Mesendoderm (in vitro differentiated cells): ENCODE measurements around the gene JAML.

ENCODE experiments used
- DNase-seq: peaks from one replicate; pipeline ENCODE4 v3.0.0; 2013
- H2AK5ac ChIP-seq: 2 replicates; pipeline ENCODE4 v1.6.1; 2013; ENCODE audit warnings: low read length, inconsistent platforms
- H2BK120ac ChIP-seq: 2 replicates; pipeline ENCODE4 v1.6.1; 2013; ENCODE audit warnings: low read depth, mild to moderate bottlenecking, low read length, moderate library complexity, mixed read lengths
- H2BK15ac ChIP-seq: replicated peaks from 2 replicates; pipeline ENCODE4 v1.6.1; 2013; ENCODE audit warnings: low read depth, mild to moderate bottlenecking, moderate library complexity
- H2BK5ac ChIP-seq: 2 replicates; pipeline ENCODE4 v1.6.1; 2013; ENCODE audit warnings: low read length, inconsistent platforms
- H3K18ac ChIP-seq: 2 replicates; pipeline ENCODE4 v1.6.1; 2013; ENCODE audit warnings: mild to moderate bottlenecking, low read length, mixed read lengths
- H3K23ac ChIP-seq: one replicate; pipeline ENCODE4 v1.6.1; 2013; ENCODE audit warnings: low read length
- H3K27ac ChIP-seq: 2 replicates; pipeline ENCODE4 v1.5.1; 2013; ENCODE audit warnings: low read depth, mild to moderate bottlenecking, inconsistent platforms, low read length, moderate library complexity
- H3K27me3 ChIP-seq: 2 replicates; pipeline ENCODE4 v1.6.1; 2013; ENCODE audit warnings: low read length, control low read depth, mild to moderate bottlenecking, inconsistent platforms; ENCODE audit not compliant: insufficient read depth, poor library complexity
- H3K36me3 ChIP-seq: 2 replicates; pipeline ENCODE4 v1.6.1; 2013; ENCODE audit warnings: low read length, inconsistent platforms; ENCODE audit not compliant: control insufficient read depth, insufficient read depth
- H3K4ac ChIP-seq: one replicate; pipeline ENCODE4 v1.6.1; 2013; ENCODE audit warnings: low read depth, mild to moderate bottlenecking, low read length, moderate library complexity
- H3K4me1 ChIP-seq: 2 replicates; pipeline ENCODE4 v1.6.1; 2013; ENCODE audit warnings: low read depth, low read length, inconsistent platforms; ENCODE audit not compliant: control insufficient read depth
- H3K4me2 ChIP-seq: 2 replicates; pipeline ENCODE4 v1.6.1; 2013; ENCODE audit warnings: low read length
- H3K4me3 ChIP-seq: 2 replicates; pipeline ENCODE4 v1.5.1; 2013; ENCODE audit warnings: mild to moderate bottlenecking, low read length
- H3K56ac ChIP-seq: one replicate; pipeline ENCODE4 v1.6.1; 2013; ENCODE audit warnings: low read length
- H3K79me1 ChIP-seq: 2 replicates; pipeline ENCODE4 v1.6.1; 2013; ENCODE audit warnings: low read length, inconsistent platforms
- H3K79me2 ChIP-seq: 2 replicates; pipeline ENCODE4 v1.6.1; 2013; ENCODE audit warnings: mild to moderate bottlenecking, low read length; ENCODE audit not compliant: control insufficient read depth, insufficient read depth
- H3K9ac ChIP-seq: 2 replicates; pipeline ENCODE4 v1.6.1; 2013; ENCODE audit warnings: low read length, inconsistent platforms
- H4K5ac ChIP-seq: one replicate; pipeline ENCODE4 v1.6.1; 2013; ENCODE audit warnings: low read length
- H4K8ac ChIP-seq: one replicate; pipeline ENCODE4 v1.6.1; 2013; ENCODE audit warnings: low read depth, mild to moderate bottlenecking, control low read depth, low read length, moderate library complexity
- WGBS: extraction: QIAGEN DNeasy Blood & Tissue Kit; methylation state at CpG from one replicate; pipeline ENCODE4 v1.1.7; 2013; ENCODE audit warnings: low lambda C conversion rate, missing lambda C conversion rate; ENCODE audit not compliant: insufficient coverage; ENCODE audit errors: extremely low coverage; 5-methylcytosine and 5-hydroxymethylcytosine counted together

JAML gene

DNA sequence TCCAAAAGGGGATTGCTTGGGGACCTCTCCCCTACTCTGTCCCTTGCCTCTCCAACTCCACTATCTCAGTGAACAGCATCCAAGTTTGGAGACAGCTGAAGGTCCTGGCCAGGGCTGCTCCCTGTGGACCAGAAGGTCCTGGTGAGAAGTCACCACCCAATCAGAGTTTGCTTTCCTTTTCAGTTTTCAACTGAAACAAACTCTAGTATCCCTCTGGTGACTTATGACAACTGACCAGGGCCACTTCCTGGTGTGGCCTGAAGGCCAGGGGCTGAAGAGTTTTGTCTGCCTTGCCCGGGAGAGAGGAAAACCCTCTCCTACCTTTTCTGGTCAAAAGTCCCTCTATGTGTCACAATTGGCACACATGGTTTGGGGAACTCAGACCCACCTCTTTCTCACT lies 5.1 kb downstream of the JAML start:
- Histone ChIP-seq H3K79me2 (no peaks in the 10 kb centered on the region), H3K27me3 (no peaks in the 10 kb centered on the region), H4K5ac (no peak overlapping the region), H2BK5ac (no peak overlapping the region), H3K79me1 (no peaks in the 10 kb centered on the region), H2AK5ac (no peak overlapping the region), H3K9ac (no peak overlapping the region), H3K4me2 (no peak overlapping the region), H3K4ac (no peak overlapping the region), H3K18ac (no peak overlapping the region), H2BK120ac (no peak overlapping the region), H3K23ac (no peak overlapping the region), H4K8ac (no peak overlapping the region), H3K4me1 (no peaks in the 10 kb centered on the region), H3K56ac (no peak overlapping the region), H3K4me3 (no peak overlapping the region), H2BK15ac (no peak overlapping the region), H3K27ac (no peak overlapping the region), H3K36me3 (no peaks in the 10 kb centered on the region)
- no peak for DNase-seq
- WGBS: no CpG with 5 or more reads among the region's 1 CpG

DNA sequence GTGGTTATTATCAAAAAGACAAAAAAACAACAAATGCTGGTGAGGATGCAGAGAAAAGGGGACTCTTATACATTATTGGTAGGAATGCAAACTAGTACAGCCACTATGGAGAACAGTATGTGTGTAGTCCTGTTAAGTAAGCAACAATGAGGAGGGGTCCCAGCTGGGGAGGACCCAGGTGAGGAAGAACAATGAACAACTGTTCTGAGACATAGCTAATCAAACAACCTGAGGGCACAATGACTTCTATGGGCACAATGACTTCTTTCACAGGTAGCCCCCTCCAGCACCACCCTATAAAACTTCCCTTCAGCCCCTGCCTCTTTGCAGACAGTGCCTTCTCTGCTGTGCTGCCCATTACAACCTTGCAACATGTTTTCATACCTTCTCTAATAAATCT lies 5.6 kb downstream of the JAML start:
- Histone ChIP-seq H3K56ac (no peak overlapping the region), H2BK120ac (no peak overlapping the region), H3K4me2 (no peak overlapping the region), H3K4ac (no peak overlapping the region), H4K8ac (no peak overlapping the region), H3K4me1 (no peaks in the 10 kb centered on the region), H3K23ac (no peak overlapping the region), H4K5ac (no peak overlapping the region), H3K36me3 (no peaks in the 10 kb centered on the region), H2AK5ac (no peak overlapping the region), H3K79me2 (no peaks in the 10 kb centered on the region), H3K79me1 (no peaks in the 10 kb centered on the region), H3K4me3 (no peak overlapping the region), H2BK5ac (no peak overlapping the region), H3K18ac (no peak overlapping the region), H2BK15ac (no peak overlapping the region), H3K9ac (no peak overlapping the region), H3K27me3 (no peaks in the 10 kb centered on the region), H3K27ac (no peak overlapping the region)
- DNase-seq: no peak

DNA sequence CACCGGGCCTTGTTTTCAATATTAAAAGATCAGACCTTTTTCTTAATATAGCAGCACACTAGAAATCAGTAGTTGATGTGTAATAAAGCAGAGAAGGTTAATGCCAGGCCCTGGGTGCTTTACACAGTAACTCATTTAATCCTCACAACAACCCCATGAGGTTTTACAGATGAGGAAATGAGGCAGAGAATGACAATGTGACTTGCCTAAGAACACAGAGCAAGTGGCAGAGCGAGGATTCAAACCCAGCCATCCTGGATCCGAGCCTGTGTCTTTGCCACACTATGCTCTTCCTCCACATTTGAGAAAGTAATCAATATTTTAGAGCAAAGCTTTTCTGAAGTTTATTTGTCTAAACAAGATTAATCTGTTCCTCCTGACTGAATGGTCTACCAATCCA lies 7.2 kb downstream of the JAML start:
- Histone ChIP-seq H2BK120ac (no peak overlapping the region), H3K9ac (no peak overlapping the region), H4K5ac (no peak overlapping the region), H2BK5ac (no peak overlapping the region), H3K36me3 (no peaks in the 10 kb centered on the region), H3K4me2 (no peak overlapping the region), H3K4me1 (no peaks in the 10 kb centered on the region), H2BK15ac (no peak overlapping the region), H3K79me2 (no peaks in the 10 kb centered on the region), H3K56ac (no peak overlapping the region), H3K27ac (no peak overlapping the region), H4K8ac (no peak overlapping the region), H3K4me3 (no peak overlapping the region), H3K79me1 (no peaks in the 10 kb centered on the region), H2AK5ac (no peak overlapping the region), H3K23ac (no peak overlapping the region), H3K4ac (no peak overlapping the region), H3K27me3 (no peaks in the 10 kb centered on the region), H3K18ac (no peak overlapping the region)
- DNase-seq: no peak
- WGBS: no CpG with 5 or more reads among the region's 3 CpGs

DNA sequence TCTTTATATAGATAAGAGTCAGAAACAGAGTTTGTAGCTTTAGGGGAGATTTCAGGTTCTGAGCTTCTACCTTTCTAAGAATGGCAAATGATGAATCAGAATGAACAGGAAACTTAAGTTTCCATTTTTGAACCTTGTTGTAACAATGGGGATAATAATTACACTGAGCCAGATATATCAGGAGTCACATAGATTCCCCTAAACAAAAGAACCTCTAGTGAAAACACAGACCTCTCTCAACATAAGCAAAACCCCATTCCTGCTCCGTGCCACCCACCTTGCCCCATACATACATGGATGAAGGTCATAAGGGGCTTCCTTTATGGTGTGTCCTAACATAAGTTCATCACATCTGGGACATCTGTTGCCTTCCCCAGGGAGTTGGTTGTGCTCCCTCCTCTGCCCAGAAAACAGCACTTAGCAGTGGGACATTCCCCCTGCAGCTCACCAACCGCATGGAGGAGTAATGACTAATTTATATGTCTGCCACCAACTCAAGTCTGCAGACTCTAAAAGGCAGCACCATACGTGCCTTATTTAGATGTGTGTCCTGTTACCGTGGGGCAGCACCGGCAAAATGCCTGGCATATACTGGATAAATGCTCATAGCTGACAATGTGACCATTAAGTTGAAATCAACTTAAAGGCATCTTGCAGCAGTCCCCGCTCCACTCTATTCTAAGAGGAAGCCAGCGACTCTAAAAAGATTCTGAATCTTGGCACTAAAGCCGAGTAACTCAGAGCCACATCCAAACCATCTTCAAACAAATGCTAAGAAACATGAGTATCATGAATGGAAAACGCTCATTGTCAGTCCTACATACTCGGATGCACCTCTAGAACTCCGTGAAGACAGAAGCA lies 8.0 kb downstream of the JAML start:
- no peaks in the 10 kb centered on the region for H3K79me2 ChIP-seq
- H4K5ac ChIP-seq: no peak overlapping the region
- no CpG with 5 or more reads among the region's 11 CpGs for WGBS
- no peak overlapping the region for H3K18ac ChIP-seq
- no peaks in the 10 kb centered on the region for H3K27me3 ChIP-seq
- H4K8ac ChIP-seq: no peak overlapping the region
- no peaks in the 10 kb centered on the region for H3K36me3 ChIP-seq
- H2AK5ac ChIP-seq: no peak overlapping the region
- no peak overlapping the region for H2BK120ac ChIP-seq
- no peak overlapping the region for H3K4ac ChIP-seq
- peaks cover 1% of the 10 kb centered on the region for H3K4me1 ChIP-seq
- no peak overlapping the region for H3K27ac ChIP-seq
- no peak overlapping the region for H2BK15ac ChIP-seq
- H3K23ac ChIP-seq: no peak overlapping the region
- no peak for DNase-seq
- H3K4me3 ChIP-seq: no peak overlapping the region
- H3K4me2 ChIP-seq: no peak overlapping the region
- H2BK5ac ChIP-seq: no peak overlapping the region
- no peak overlapping the region for H3K56ac ChIP-seq
- no peaks in the 10 kb centered on the region for H3K79me1 ChIP-seq
- no peak overlapping the region for H3K9ac ChIP-seq

DNA sequence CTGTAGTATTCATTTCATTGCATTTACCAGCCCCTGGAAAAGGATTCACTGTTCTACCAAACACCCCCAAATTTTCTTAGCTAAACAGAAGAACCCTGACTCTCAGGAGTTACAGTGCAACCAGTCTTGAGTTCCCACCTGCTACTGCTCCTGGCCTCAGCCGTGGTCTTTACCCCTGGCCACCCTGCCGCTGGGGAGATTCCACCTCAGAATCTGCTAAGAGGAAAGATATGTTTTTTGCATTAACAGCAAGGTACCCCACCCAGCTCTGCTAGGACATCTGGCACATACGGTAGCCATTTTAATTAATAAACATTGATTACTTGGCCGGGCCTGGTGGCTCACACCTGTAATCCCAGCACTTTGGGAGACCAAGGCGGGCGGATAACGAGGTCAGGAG lies 9.0 kb downstream of the JAML start:
- Histone ChIP-seq H3K4me1 (peaks cover 4% of the 10 kb centered on the region), H2BK5ac (no peak overlapping the region), H3K36me3 (no peaks in the 10 kb centered on the region), H3K18ac (no peak overlapping the region), H3K79me2 (no peaks in the 10 kb centered on the region), H3K4ac (no peak overlapping the region), H3K9ac (no peak overlapping the region), H3K79me1 (no peaks in the 10 kb centered on the region), H2AK5ac (no peak overlapping the region), H3K56ac (no peak overlapping the region), H3K27me3 (no peaks in the 10 kb centered on the region), H3K23ac (no peak overlapping the region), H3K27ac (no peak overlapping the region), H3K4me2 (no peak overlapping the region), H2BK120ac (no peak overlapping the region), H4K8ac (no peak overlapping the region), H3K4me3 (no peak overlapping the region), H2BK15ac (no peak overlapping the region), H4K5ac (no peak overlapping the region)
- no peak for DNase-seq
- no CpG with 5 or more reads among the region's 7 CpGs for WGBS

DNA sequence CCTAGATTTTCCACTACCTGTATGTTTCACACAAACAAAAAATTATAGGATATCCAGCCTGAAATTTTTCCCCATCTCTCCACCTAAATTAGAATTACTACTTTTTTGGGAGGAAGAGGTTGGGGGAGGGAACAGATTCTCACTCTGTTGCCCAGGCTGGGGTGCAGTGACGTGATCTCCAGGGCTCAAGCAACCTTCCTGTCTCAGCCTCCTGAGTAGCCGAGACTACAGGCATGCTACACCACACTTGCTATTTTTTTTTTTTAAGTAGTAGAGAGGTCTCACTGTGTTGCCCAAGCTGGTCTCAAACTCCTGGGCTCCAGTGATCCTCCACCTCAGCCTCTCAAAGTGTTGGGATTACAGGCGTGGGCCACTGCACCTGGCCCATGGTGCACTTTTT lies 9.5 kb downstream of the JAML start:
- Histone ChIP-seq H3K79me1 (no peaks in the 10 kb centered on the region), H2BK15ac (no peak overlapping the region), H3K27me3 (no peaks in the 10 kb centered on the region), H3K4ac (no peak overlapping the region), H3K36me3 (no peaks in the 10 kb centered on the region), H2AK5ac (no peak overlapping the region), H2BK5ac (no peak overlapping the region), H3K23ac (no peak overlapping the region), H3K18ac (no peak overlapping the region), H3K4me3 (no peak overlapping the region), H3K79me2 (no peaks in the 10 kb centered on the region), H3K9ac (no peak overlapping the region), H3K27ac (no peak overlapping the region), H3K56ac (no peak overlapping the region), H2BK120ac (no peak overlapping the region), H3K4me1 (peaks cover 6% of the 10 kb centered on the region), H4K8ac (no peak overlapping the region), H4K5ac (no peak overlapping the region), H3K4me2 (no peak overlapping the region)
- no CpG with 5 or more reads among the region's 3 CpGs for WGBS
- DNase-seq: no peak
